Stimulated activated CD4-positive, alpha-beta T cell treated with anti-CD3 and anti-CD28 coated beads, TNF-alpha, amount 100 ng/mL, for 1 hour (primary cell): ENCODE measurements around the gene CD34.

ENCODE experiments used
- DNase-seq, 3 donors: peaks; one replicate each; pipeline ENCODE4 v3.0.0-alpha.2; 2020; ENCODE audit warnings: low read depth in 3 of 3, low spot score in 1 of 3

CD34 gene

DNA sequence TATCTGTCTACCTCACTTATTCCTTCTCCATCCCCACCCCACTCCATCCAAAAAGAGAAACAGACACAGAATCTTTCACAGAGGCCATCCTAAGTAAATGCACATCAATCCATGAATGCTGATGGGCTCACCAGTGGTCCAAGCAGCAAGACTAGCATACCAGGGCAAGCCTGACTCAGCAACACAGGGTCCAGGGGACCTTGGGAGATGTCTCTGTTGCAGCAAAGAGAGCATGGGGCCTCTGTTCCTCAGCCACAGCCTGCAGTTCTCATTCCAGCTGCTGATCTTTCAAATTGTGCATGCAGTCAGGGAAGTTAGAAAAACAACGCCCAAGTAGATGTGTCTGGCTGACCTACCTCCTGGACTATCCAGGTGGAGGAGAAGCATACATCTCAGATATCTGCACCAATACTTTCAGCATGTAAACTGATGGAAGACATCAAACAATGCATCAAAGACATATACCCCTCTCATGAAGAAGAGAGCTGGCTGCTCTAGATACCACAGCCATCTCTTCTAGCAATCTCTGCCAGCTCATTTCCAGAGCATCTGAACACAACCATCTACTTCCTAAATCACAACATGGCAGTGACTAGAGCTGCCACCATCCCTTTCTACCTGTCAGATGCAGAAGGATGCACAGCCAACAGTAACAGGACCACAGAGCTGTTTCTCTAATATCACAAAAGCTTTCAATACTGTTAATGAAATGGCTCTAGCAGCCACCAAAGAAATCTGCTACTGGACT lies 54.5 kb downstream of the CD34 start:
- DNase-seq: no peak

GRCh38 chr1:207854001-207854400 lies 56.9 kb downstream of the CD34 start:
- DNase-seq: no peak

GRCh38 chr1:207853372-207853757 lies 57.6 kb downstream of the CD34 start:
- no peak for DNase-seq

DNA sequence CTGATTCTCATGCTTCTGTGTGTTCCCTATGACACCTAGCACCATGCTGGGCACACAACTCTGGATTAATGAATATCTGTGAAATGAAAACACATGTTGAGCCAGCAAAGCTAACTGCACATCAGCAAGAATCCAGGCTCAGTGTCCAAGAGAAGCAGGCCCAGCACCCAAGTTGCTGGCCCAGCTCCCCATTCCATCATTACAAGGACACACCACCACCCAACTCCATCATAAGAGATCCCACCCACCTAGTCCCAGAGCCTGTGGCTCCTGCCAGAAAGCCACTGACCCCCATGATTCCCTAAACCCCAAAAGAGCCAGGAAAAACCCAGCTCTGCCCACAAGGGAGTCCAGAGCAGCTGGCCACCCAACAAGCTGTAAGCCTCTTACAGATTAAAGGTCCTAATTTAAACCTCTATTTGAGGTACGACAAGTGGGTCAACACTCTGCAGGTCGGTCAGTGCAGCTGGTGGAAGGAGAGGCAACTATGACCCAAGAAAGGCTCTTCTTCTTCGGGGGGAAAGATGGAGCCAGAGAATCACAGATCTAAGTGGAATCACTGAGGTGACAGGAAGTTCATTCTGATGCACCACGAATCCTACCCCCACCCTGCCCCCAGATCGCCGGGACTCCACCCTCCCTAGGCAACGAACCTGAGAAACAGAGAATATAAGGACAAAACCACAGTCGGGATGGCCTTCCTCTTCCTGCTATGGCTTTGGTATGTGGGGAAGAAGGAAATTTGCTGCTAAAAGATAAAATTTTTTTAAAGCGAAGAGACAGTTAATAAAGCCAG lies 58.2 kb downstream of the CD34 start:
- DNase-seq: no peak

DNA sequence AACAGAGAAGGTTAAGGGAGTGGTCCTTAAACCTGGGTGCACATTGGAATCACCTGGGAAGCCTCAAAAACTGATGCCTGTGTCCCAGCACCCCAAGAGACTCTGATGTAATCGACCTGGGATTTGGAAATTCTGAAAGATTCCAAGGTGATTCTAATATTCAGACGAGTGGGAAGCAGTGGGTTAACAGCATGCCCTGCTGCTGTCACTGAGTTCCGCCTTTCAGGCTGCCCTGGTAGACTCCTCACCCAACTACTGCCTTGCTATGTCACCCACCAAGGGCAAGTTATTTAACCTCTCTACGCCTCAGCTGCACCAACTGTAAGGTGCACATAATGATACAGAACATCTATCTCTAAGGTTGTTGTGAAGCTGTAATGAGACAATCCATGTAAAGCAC lies 59.2 kb downstream of the CD34 start:
- DNase-seq: no peak

DNA sequence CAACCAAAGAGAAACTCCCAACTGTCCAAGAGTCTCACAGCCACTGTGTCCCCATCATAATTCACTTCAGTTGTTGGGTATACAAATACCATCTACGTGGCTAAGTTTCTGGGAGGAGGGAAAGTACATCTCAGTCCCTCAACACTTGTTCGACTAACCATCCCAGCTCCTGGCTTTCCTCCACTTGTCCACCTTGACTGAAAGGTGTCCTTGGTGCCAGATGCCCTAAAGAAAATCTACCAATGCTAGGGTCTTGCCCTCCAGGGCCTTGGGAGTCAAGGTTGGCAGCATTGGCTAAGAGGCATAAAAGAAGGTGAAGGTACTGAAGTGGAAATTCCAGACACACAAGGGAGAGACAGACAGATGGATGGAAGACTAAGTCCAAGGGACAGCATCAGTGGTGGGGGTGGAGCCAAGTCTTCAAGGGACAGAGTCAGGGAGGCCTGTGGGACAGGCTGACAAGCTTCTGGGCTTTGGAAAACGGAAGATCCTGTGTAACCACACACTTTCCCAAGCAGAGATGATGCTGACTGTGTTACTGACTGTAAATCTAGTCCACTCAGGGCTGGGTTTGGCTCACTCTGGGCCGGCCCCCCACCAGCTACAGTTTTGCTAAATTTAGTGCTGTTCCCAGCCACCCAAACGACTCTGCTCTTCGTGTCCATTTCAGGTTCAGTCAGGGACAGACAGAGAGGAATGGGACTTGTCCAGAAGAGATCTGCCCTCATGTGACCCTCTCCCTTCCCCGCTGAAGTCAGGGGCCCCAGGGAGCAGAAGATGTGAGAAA lies 60.1 kb downstream of the CD34 start:
- DNase-seq: no peak

- no peak for DNase-seq
Observed at GRCh38 chr1:207849646-207850045, 61.3 kb downstream of the CD34 start.

- DNase-seq: no peak
Observed at GRCh38 chr1:207849016-207849415, 61.9 kb downstream of the CD34 start.

GRCh38 chr1:207848234-207848633 lies 62.7 kb downstream of the CD34 start:
- DNase-seq: no peak

- no peak for DNase-seq
Observed at GRCh38 chr1:207847116-207847515, 63.8 kb downstream of the CD34 start.

DNA sequence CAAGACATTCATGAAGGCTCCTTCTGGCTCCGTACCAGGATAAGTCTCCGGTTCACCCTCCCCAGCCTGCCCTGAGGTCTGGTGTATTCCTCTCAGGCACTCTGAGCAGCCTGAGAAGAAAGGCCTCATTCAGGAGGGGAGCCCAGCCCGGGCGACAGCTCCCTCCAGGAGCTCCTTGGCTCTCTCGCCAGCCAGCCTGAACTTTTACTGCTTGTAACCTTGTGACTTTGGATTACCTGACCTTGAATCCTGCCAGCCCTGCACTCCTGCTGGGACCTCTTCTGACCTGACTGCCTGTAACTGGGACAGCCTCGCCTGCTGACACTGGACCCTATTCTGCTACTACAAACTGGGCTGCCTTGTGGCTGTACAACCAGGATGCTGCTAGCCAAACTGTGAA lies 65.8 kb downstream of the CD34 start:
- DNase-seq: no peak

- DNase-seq: no peak
Observed at GRCh38 chr1:207844371-207844770, 66.6 kb downstream of the CD34 start.

- no peak for DNase-seq
Observed at GRCh38 chr1:207842506-207842905, 68.4 kb downstream of the CD34 start.

- no peak for DNase-seq
Observed at GRCh38 chr1:207841901-207842300, 69.0 kb downstream of the CD34 start.

GRCh38 chr1:207841293-207841692 lies 69.6 kb downstream of the CD34 start:
- DNase-seq: no peak

DNA sequence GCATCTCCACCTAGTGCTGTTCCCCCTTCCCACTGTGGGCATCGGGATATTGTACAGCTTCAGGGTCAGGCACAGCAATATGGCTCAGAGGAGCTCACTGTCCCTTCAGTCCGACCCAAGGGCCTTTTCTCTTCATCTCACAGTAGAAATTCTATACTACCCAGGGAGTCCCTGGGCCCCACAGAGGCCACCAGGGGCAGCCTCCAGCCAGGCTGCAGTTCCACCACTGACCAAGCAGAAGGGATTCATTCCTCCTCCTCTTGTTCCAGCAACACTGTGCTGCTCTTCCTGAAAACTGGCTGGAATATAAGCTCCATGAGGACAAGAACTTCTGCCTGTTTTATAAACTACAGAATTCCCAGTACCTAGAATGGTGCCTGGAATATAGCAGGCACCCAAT lies 70.5 kb downstream of the CD34 start:
- no peak for DNase-seq

DNA sequence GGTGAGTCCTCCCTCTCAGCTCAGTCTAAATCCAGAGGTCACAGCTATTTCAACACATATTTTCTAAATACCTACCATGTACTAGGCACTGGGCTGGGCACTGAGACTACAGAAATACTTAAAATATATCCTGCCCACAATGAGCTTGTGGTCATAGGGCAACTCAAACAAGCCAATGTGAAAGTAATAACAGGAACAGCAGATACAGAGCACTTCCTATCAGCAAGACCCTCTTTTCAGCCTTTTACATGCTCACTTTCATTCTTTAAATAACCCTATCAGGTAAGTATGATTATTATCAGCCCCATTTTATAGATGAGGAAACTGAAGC lies 71.9 kb downstream of the CD34 start:
- no peak for DNase-seq

GRCh38 chr1:207838156-207839082 lies 72.5 kb downstream of the CD34 start:
- DNase-seq: no peak

DNA sequence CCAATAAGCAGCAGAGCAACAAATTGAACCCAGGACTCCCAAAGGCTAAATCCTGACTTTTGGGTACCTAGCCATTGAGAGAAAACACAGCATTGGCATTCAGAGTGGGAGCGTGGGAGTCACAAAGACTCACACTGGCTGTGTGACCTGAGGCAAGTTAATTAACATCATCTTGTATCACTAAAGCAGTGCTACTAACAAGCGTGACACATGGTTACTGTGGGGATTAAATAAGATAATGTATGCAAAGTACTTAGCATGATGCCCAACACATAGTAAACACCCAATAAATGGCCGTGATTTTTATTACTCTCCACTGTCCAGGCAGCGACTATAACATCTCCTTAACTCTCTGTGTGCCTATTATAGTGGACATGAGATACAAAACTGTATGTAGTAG lies 73.3 kb downstream of the CD34 start:
- DNase-seq: no peak

- DNase-seq: no peak
Observed at GRCh38 chr1:207836591-207837347, 74.2 kb downstream of the CD34 start.
